Adrenal gland (tissue), 5 donors: ENCODE data around the gene ZNF324.

ENCODE experiments used
- POLR2A ChIP-seq, 2 donors: fragments of 450-650 bp; IDR thresholded peaks; one replicate each; pipeline ENCODE4 v1.6.1; 2017; ENCODE audit warnings: antibody characterized with exemption in 2 of 2, mild to moderate bottlenecking in 2 of 2, moderate library complexity in 1 of 2
- TF ChIP-seq, protein P1 (sequence below), 6 experiments: fragments of 450-650 bp in 4 of 6; fragments of 200-600 bp in 2 of 6; sonication (generic) in 1 of 6; IDR thresholded peaks; 1 replicate in 5 of 6; 2 replicates in 1 of 6; pipeline versions ENCODE4 v1.5.1 to v1.8.0; 2016 to 2021; ENCODE audit warnings: antibody characterized with exemption in 6 of 6, mild to moderate bottlenecking in 2 of 6, moderate library complexity in 1 of 6
- donor health status: DM: no; HTN: no; CAD: no.

DNA sequence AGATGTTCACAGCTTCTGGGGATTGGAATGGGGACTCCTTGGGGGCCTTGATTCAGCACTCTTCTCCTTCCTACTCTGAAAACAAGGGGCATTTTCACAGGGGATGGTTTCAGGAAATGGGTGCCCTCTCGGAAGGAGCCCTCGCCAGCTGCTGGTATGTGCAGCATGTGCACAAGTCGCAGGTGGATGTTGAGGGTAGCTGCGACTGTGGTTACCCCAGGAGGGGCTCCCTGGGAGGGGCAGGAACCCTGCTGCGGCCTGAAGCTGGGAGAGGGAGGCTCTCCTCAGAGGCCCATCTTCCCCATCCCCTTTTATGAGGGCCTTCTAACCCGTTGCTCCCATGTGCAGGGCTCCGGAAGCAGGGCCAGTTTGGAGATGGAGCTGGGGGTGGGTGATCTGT is 15.5 kb downstream of the ZNF324 start:
- TF ChIP-seq, protein P1, sequence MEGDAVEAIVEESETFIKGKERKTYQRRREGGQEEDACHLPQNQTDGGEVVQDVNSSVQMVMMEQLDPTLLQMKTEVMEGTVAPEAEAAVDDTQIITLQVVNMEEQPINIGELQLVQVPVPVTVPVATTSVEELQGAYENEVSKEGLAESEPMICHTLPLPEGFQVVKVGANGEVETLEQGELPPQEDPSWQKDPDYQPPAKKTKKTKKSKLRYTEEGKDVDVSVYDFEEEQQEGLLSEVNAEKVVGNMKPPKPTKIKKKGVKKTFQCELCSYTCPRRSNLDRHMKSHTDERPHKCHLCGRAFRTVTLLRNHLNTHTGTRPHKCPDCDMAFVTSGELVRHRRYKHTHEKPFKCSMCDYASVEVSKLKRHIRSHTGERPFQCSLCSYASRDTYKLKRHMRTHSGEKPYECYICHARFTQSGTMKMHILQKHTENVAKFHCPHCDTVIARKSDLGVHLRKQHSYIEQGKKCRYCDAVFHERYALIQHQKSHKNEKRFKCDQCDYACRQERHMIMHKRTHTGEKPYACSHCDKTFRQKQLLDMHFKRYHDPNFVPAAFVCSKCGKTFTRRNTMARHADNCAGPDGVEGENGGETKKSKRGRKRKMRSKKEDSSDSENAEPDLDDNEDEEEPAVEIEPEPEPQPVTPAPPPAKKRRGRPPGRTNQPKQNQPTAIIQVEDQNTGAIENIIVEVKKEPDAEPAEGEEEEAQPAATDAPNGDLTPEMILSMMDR (IDR thresholded peaks at IDR 0.05) = no peak
- TF ChIP-seq POLR2A (IDR thresholded peaks at IDR 0.05) = no peak
